NCI-H82 (cell line): ENCODE results near the gene NIFK.
"Not testable (repeated sequence)": the region's sequence is repeated elsewhere in the genome, so short reads cannot be mapped to it uniquely, and the experiment has no call there.

Source experiments
- DNase-seq: peaks from one replicate; lab custom pipeline; 2025; lab: John Stamatoyannopoulos, UW

NIFK gene

DNA sequence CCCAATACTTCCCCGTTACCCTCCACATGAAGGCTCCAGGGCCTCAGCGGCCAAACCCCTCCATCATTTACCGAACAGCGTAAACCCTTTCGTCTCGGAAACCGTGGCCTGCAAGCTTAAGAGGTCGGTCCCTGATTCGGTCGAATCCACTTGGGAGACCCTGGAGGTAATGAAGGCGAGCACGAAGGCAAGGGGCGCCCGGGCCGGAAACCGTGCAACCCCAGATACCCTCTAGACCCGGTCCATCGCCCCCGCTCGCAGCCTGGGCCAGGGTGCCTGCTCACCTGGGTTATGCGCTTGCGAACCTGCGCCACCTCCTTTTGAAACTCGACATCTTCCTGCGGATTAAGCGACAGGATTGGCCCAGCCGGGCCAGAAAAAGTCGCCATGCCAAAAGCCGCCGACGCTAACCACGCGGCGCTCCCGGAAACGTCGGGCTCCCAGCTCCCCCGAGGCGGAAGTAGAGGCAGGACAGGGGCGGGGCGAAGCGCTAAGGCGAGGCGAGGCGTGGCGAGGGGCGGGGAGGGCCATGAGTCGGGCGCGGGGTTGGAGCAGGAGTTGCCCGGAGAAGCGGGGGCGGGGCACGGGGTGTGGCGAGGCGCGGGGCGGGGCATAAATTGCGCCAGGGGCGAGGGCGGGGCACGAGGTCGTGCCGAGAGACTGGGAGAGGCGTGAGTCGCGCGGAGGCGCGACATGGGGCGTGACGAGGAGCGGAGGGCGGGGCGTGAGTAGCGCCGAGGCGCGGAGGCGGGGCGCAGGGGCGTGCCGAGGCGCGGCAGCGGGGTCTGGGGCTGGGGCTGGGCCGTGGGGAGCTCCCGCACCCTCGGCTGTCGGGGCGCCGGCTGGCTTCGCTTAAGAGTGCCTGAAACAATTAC is at the start of gene NIFK:
TSS of gene NIFK (minus strand) at position 414 of the 875 bp plus-strand sequence. CDS start at position 389, 25 bp downstream.
- peak; percentile 99 for DNase-seq

DNA sequence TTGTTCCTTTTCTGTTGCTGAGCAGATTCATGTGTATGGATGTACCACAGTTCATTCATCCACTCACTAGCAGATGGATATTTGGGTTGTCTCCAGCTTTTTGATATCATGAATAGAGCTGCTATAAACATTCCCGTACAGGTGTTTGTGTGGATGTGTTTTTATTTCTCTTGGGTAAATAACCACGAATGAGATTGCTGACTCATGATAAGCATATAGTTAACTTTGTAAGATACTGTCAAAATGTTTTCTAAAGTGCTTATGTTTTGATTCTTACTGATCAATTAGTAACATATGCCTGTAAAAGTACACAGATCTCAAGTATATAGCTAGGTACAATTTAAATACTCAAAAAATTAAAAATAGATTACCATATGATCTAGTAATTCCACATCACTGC is 46.5 kb upstream of the NIFK start:
- no peak for DNase-seq

DNA sequence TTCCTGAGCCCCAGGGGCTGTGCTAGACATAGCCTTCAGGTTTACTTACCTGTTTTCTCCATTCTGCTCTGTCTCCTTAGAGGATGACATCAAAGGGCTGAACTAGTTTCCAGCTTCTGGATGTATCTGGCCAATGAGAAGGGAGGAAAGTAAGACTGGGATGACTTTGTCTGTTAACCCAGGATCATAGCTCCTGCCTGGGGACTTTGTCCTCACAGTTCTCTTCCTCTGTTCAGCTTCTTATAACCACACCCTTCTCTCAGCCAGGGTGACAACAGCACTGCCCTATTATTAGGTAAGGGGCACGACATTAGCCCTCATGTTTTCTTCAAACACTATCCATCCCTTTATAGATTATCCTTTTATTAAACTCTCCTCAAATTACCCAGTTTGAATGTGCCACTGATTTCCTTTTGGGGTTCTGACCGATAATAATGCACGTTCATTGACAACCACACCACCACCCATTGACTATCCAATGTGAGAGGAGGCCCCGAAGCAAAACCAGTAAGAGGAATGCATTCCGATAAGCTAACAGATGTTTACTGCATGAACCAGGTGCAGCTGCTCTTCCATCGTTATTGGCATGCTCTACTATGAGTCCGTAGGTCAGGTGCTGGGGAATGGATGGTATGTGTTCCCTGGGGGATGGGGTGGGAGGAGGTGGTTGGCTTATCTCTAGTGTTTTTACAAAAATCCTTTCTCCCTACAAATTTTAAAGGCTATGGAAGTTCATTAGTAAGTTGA is 42.2 kb upstream of the NIFK start:
- DNase-seq: peak; percentile 11

DNA sequence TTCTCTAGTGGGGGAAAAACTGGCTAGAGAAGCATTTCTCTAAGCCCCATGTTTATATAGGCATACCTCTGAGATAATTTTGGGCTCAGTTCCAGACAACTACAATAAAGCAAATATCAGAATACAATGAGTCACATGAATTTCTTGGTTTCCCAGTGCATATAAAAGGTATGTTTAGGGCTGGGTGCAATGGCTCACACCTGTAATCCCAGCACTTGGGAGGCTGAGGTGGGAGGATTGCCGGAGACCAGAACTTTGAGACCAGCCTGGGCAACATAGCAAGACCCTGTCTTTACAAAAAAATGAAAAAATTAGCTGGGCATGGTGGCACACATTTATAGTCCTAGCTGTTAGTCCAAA is 41.0 kb upstream of the NIFK start:
- DNase-seq: no peak

DNA sequence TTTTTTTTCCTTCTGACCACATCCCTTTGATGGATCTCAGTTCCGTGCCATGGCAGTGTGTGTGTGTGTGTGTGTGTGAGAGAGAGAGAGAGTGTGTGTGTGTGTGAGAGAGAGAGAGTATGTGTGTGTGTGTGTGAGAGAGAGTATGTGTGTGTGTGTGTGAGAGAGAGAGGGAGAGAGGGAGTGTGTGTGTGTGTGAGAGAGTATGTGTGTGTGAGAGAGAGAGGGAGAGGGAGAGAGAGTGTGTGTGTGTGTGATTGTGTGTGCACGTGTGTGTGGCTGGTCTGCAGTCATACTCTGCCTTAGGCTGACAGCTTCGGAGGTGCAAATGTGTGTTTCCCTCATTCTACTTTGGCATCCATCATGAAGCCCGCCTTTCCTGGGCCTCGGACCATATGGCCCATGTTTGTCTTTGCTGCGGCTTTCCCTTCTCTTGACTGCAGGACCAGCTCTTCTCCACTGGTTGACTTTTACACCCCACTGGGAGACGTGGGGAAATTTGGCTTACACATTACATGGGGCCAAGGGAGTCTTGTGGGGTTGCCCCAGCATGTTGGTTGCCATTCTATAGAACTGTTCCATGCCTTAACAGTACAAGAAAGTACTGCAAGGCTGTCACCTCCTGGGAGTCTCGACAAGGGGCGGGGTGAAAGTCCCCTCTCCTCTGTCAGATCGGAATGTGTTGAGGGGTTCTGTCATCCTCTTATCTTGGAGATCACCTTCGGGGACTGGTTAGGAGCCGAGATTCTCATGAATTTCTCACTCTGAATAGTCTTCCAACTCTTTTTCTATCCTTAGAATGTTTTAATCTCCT is 40.4 kb upstream of the NIFK start:
- DNase-seq: peak; percentile 51

DNA sequence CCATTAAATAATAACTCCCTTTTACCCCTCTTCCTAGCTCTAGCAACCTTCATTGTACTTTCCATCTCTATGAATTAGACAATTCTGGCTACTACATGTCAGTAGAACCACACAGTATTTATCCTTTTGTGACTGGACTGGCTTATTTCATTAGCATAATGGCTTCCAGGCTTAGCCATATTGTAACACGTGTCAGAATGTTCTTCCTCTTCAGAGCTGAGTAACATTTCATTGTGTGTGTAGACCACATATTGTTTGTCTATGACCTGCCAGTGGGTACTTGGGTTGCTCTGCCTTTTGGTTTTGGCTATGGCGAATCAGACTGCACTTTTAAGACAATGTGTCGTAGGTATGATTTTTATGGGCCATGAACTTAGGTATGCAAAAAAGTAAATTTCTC is 39.7 kb upstream of the NIFK start:
- no peak for DNase-seq

DNA sequence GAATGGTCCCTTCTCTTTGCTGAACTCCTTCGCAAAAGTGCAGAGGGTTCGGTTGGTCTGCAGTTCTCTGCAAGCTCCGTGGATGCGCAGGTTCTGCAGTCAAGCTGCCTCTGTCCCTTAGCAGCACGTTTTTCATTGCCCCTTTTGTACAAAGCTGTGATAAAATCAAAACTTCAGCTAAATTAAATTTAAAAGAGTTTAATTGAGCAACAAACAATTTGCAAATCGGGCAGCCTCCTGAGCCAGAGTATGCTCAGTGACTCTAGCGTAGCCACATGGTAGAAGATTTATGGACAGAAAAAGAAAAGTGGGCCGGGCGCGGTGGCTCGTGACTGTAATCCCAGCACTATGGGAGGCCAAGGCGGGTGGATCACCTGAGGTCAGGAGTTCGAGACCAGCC is 37.6 kb upstream of the NIFK start:
- DNase-seq: no peak

DNA sequence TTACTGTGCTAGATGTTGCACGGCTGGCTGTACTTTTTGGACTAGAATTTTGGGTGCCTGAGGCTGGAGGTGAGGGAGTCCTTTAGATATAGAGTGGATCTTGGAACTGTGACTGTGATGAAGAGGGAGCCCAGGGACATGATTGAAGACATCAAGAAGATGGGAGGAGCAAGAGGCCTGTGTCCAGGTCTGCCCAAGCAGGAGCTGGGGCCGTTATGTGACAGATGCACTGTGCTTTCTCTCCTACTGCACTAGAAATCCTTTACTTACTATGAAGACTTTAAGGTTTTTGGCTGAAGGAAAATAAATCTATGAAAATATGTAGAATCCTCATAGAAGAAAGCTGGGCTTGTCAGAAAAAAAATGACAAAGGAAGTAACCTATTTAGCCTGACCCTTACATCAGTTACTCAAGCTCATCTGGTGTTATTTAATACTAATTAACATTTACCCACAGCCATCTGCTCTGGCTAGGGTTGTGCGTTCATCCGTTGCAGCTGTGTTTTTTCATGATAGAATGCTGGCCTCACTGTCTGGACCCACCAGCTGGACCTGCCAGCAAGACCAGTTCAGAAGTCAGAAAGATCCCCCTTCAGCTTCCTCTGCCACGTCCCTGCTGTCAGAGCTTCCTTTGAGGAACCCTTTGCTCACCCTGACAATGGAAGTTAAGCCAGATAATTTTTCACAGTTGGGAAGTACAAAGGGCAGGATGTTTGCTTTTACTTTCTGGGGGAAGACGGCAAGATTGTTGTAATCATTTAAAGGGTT is 35.5 kb upstream of the NIFK start:
- DNase-seq: peak; percentile 93

DNA sequence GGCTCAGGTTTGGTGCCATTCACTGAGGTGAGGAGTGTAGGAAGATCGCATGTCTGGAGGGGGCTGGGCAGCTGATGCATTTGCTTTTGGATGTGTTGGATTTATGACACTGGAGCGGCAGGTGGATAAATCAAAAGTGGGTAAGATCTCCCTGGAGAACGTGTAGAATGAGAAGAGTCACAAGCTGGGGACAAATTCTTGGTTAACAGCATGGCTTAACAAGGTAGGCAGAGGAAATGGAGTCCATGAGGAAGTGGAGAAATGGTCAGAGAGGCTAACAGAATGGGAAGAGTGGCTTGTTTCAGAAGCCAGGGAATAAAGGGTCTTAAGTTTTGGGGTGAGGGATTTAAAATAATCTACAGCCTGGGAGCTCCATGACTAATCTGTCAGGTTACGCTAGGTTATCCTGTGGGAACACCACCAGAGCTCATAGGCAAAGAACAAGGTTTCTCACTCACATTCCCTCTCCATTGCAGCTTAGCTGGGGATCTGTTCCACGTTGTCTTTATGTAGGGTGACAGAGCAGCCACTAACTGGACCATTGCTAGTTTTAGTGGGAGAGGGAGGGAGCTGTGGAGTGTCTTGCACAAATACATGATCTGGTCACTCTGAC is 31.6 kb upstream of the NIFK start:
- DNase-seq: peak; percentile 24

DNA sequence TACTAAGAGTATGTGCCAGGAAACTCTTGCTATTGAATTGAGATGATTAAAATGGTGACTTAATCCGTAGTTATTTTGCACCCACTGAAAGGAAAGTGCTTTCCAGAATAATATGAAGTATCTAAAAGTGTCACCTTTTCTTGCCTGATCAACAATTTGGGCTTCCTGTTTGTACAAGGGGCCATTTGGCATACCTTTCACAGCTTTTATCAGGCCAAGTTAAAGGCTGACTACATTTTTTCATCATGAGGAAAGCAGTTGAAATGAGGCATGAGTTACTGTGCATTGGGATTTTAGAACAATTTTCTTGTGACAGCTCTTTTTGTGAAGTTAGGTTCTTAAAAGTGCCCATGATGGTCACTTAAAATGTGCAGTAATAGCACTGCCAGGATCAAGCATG is 29.9 kb upstream of the NIFK start:
- DNase-seq: no peak

DNA sequence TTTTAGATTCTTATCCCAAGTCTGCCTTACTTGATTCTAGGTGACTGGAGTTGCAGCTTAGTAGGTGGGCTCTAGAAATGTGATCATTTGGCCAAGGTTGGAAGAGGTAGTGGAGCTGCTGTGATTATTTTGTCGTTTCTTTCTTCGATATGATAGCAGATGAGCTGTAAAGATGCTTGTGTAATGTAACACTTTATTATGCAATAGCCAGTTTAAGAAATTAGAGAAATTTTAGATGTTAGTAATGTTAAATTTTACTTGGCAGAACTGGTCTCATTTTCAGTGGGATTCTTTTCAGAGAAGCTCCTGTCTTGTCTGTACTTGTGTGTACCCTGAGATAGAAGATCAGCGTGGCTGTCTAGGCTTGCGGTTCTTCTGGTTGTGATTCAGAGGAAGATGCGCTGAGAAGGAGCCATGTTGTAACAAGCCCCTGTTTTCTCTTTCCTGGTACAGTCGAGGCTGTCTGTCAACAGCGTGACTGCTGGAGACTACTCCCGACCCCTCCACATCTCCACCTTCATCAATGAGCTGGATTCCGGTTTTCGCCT is 28.1 kb upstream of the NIFK start:
- DNase-seq: no peak

DNA sequence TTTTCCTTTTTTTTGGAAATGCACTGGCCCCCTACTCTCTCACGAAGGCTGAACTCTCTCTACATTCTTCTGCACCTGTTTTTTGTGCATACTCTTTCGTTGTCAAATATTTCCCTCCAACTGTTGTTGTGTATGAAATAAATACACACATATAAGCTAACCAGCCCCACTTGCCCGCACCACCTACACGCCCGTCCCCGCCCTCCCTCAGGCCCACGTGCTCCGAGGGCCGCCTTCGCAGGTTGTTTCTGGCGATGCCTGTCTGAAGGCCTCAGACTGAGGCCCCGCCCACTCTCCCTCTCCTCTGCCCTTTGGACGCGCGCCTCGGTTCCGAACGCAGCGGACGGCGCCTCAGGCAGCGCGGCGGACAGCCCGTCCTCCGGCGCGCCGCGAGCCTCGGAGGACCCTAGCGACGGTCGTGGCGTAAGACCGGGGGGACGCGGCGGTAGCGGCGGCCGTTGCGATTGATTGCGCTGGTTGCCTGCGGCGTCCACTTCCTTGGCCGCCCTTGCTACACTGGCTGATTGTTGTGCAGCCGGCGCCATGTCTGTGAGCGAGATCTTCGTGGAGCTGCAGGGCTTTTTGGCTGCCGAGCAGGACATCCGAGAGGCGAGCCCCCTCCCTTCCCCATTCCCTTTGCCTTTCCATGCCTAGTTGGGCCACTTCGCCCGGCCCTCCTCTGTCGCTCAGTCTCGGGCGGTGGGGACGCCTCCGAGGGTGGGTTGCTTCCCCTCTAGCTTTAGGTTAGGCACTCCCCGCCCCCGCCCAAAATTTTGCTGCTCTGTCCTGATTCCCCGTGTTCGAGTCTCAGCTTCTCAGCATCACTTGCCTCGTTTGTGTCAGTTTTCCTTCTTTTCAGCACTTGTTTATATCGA is 18.8 kb upstream of the NIFK start, which contains the start of gene TSN:
TSS of gene TSN (plus strand) at position 415 of the 875 bp plus-strand sequence. CDS start at position 544, 129 bp downstream.
- peak; percentile 99 for DNase-seq

DNA sequence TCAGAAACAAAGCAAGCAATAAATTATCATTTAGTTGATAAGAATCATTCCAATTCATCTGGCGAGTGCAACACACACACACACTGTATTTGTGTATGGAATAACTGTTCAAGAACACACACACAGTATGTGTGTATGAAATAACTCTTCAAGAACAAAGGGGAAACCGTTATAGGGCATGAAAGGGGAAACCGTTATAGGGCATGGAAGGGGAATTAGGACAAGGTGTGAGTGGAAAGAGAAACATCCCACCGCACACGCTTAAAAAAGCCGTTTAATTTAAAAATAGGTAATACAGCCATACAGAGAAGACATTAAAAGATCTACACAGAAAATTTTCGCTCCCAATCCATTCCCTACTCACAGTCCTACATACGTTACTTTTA is 18.2 kb upstream of the NIFK start:
- DNase-seq: peak; percentile 33

DNA sequence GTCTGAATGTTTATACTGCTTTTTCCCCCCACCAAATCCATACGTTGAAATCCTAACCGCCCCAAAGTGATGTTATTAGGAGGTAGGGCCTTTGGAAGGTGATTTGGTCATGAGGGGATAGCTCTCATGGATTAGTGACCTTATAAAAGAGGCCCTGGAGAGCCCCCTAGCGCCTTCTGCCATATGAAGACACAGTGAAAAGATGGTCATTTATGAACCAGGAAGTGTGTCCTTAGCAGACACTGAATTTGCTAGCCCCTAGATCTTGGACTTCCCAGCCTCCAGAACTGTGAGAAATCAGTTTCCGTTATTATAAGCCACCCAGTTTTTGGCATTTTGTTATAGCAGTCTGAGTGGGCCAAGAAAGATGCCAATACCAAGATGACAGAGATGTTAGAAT is 11.5 kb upstream of the NIFK start:
- DNase-seq: peak; percentile 75

DNA sequence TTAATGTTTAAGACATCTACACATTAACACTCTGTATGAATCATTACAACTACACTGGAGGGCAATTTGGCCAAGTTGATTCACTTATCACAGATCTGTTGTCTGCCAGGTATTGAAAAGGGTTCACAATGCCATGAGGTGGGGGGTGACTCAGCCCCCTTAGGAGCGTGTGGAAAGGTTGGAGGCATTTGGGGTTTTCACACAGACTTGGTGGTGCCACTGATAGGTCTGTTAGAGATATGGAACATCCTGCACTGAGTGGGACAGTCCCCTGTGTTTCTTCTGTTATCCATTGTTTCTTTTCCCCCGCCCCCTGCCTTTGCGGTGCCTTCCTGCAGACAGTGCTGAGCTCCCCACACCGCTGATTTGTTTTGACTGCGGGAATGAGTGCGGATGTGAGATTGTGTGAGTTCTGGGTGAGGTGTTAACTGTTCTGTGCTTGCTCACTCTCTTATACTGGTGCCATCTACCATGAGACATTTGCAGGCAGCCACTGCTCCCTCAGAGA is 9.4 kb upstream of the NIFK start:
- DNase-seq: no peak

DNA sequence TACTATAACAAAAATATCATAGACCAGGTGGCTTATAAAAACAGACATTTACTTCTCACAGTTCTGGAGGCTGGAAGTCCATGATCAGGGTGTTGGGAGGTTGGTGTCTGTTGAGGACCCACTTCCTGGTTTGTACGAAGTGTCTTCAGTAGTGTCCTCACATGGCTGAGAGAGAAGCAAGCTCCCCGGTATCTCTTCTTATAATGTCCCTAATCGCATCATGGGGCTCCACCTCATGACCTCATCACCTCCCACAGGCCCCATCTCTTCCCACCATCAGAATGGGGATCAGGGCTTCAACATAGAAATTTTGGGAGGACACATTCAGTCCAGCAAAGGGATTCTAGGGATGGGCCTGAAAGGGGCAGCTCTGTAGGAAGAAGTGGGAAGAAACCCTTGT is 4.8 kb upstream of the NIFK start:
- DNase-seq: no peak

DNA sequence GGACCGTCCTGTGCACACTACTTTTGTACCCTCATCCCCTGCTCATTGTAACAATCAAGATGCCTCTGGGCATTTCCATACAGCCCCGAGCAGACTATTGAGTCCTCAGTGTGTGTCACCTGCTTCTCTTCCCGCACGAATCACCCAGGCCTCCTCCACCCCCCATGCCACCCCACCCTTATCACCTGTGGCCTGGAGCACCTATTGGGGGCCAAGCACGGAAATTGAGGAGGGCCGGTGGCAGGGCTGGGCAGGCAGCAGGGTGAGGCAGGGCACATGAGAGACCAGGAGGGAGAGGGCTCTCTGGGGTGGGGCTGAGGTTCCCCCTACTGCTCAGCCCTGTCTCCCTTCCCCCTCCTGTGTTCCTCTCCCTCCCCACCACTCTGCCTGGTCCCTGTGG is 4.3 kb upstream of the NIFK start:
- DNase-seq: no peak

DNA sequence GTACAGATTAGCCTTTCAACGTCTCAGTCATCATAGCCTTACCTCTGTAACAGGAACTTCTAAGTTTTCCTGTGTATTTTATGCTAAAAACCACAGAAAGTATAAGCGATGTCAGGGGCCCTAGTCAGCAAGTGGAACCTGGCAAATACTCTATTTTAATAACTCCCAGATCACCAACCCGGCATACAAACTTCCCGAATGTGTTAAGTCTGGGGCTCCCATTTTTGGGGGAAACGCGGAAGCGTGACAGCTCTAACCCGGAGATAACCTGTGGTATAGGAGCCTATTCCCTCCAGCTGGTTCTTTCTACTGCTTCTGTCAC is 574 bp downstream of the NIFK start:
- no peak for DNase-seq

DNA sequence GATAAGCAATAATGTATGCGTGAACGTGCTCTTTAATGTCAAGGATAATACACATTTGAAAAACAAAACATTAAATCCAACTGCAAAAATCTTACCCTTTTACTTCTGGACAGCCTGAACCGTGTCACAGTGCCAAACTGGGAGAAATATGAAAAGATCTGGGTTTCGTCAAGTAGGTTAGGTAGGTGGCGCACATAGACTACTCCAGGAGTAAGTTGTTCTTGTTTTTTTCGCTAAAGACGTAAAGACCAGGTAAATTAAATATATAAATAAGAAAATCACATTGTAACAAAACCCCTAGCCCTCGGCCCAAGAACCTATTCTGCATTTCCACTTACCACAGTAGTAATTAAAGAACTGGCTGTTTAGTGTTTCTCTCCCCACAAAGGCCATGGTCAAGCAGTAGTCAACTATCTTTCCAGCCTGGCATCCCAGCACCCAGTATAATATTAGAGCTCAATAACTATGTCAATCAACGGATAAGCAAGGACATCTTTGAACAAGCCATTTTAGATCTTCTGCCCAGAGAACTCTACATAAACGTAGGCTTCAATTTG is 1.1 kb downstream of the NIFK start:
- DNase-seq: no peak

DNA sequence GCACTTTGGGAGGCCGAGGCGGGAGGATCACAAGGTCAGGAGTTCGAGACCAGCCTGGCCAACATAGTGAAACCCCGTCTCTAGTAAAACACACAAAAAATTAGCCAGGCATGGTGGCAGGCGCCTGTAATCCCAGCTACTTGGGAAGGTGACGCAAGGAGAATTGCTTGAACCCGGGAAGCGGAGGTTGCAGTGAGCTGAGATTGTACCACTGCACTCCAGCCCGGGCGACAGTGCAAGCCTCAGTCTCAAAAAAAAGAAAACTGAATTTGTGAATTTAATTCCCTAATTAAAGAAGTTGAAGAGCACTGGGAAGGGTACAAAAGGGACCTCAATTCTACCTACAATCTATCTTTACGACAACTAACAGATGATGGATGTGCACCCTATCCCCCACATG is 2.1 kb downstream of the NIFK start:
- DNase-seq: not testable (repeated sequence)
